Small intestine (tissue), 7 donors: ENCODE data around the gene TCF19. TPM values are rescaled to one million over a fixed set of nuclear protein-coding genes. Genes with fewer than 3 reads are reported as not detected.
A peak's percentile ranks its signal among the peaks of the same experiment; 100 is the strongest.

Experiments used
- DNase-seq, 2 donors: peaks; one replicate each; pipeline versions ENCODE4 v3.0.0 to v3.0.0-alpha.2; 2013
- FAIRE-seq: peaks from 2 replicates; lab custom pipeline; 2012; peaks lifted over from hg19 to GRCh38; lab: Jason Lieb, UNC
- H3K27ac ChIP-seq, 3 donors: one replicate each; pipeline ENCODE4 v1.5.1; 2013; ENCODE audit warnings: low read length in 2 of 3, mild to moderate bottlenecking in 2 of 3, control low read depth in 1 of 3, inconsistent platforms in 1 of 3, low read depth in 1 of 3, moderate library complexity in 1 of 3
- H3K27me3 ChIP-seq, 3 donors: one replicate each; pipeline ENCODE4 v1.6.1; 2013; ENCODE audit warnings: low read length in 3 of 3, inconsistent platforms in 1 of 3; ENCODE audit not compliant: control insufficient read depth in 3 of 3, insufficient read depth in 3 of 3
- H3K36me3 ChIP-seq, 3 donors: one replicate each; pipeline ENCODE4 v1.6.1; 2013; ENCODE audit warnings: low read length in 3 of 3, inconsistent platforms in 1 of 3, low read depth in 1 of 3, mild to moderate bottlenecking in 1 of 3, moderate library complexity in 1 of 3; ENCODE audit not compliant: control insufficient read depth in 3 of 3, insufficient read depth in 2 of 3
- H3K4me1 ChIP-seq, 3 donors: one replicate each; pipeline ENCODE4 v1.6.1; 2013; ENCODE audit warnings: low read length in 2 of 3, inconsistent platforms in 1 of 3, low read depth in 1 of 3, mild to moderate bottlenecking in 1 of 3, moderate library complexity in 1 of 3; ENCODE audit not compliant: control insufficient read depth in 3 of 3, insufficient read depth in 2 of 3
- H3K4me3 ChIP-seq, 3 donors: one replicate each; pipeline ENCODE4 v1.5.1; 2013; ENCODE audit warnings: low read length in 3 of 3, control low read depth in 1 of 3, inconsistent platforms in 1 of 3, low read depth in 1 of 3, mild to moderate bottlenecking in 1 of 3, moderate library complexity in 1 of 3
- H3K9me3 ChIP-seq, 2 donors: one replicate each; pipeline ENCODE4 v1.6.1; 2013; ENCODE audit warnings: low read depth in 1 of 2, low read length in 1 of 2; ENCODE audit not compliant: control insufficient read depth in 2 of 2, insufficient read depth in 1 of 2
- WGBS, 3 donors: extraction: QIAGEN DNeasy Blood & Tissue Kit; methylation state at CpG; one replicate each; pipeline ENCODE4 v1.1.7; 2013; 5-methylcytosine and 5-hydroxymethylcytosine counted together
- polyA plus RNA-seq, 4 donors: library from polyadenylated mRNA; stranded (reverse) in 3 of 4; unstranded in 1 of 4; fragments of 200-250 nt in 3 of 4; fragments of 120-200 nt in 1 of 4; gene quantifications; one replicate each; pipeline versions ENCODE4 v1.2.1 to v1.2.3, GENCODE V29; 2013
- donor health status: healthy with polysubstance abuse.
- donor health status: control.
- donor health status: control.
- donor health status: Bipolar disorder and iron deficiency.
- donor health status: healthy.

Gene TCF19
- polyA plus RNA-seq, 4 donors: 1.8 to 12.8 (median 4.9) TPM

DNA sequence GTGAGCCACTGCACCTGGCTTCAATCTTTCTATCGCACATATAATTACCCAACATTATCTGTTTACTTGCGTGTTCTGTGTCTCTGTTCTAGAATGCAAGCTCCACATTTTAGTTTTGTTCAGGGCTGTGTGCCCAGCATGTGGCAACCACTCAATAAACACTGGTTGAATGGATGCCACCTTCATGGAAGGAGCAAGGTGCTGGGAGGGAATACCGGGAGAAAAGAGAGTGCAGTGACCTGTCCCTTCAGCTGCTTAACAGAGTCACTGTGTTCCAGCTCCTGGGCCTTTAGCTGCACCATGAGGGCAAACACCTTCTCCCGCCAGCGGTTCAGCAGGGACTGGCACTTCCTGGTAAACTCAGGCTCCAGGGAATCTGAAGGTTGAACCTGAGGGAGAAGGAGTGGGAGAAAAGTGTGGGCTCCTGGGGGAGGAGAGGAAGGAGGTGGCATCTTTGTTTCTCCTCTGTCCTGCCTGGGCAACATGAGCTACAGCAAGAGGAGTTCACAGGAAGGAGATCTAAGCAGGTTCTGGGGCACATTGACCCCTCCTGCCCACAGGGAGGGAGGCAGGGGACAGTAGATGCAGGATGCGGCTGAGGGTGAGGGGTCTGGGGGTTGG is 8.5 kb upstream of the TCF19 start:
- Histone ChIP-seq H3K4me1 (peaks cover 0 to 3% (median 0%) of the 10 kb centered on the region in 3 donors), H3K4me3 (no peak overlapping the region), H3K36me3 (peaks cover 0 to 48% (median 0%) of the 10 kb centered on the region in 3 donors), H3K27me3 (no peaks in the 10 kb centered on the region), H3K9me3 (no peaks in the 10 kb centered on the region), H3K27ac (no peak overlapping the region)
- 75 to 90% (median 84%) methylated on average over 6 of the region's 6 CpGs for WGBS, 3 donors
- DNase-seq: no peak
- no peak for FAIRE-seq

GRCh38 chr6:31152781-31153180 is 5.6 kb upstream of the TCF19 start:
- Histone ChIP-seq H3K9me3 (no peaks in the 10 kb centered on the region), H3K36me3 (peaks cover 0 to 44% (median 0%) of the 10 kb centered on the region in 3 donors), H3K4me3 (no peak overlapping the region), H3K27ac (no peak overlapping the region), H3K4me1 (peaks cover 0 to 7% (median 5%) of the 10 kb centered on the region in 3 donors), H3K27me3 (no peaks in the 10 kb centered on the region)
- DNase-seq (no peak), FAIRE-seq (no peak)
- WGBS, 3 donors: 88 to 93% (median 91%) methylated on average over 7 of the region's 7 CpGs

DNA sequence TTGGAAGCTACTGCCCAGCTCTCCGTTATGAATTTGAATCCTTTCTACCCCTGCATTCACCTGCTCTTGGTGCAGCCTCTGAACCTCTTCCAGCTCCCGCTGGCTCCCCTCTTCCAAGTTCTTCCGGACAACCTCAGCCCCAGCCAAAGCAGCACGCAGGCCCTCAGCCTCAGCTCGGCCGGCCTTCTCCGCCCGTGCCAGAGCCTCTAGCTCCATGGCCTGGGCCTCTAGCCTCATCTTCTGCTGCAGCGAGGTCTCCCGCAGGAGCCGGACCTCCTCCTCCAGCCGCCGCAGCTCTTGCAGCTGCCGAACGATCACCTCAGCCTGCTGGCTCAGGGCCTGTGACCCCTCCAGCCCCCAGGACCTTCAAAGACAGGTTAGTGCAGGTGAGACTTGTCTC is 4.0 kb upstream of the TCF19 start:
- Histone ChIP-seq H3K27ac (no peak overlapping the region), H3K9me3 (no peaks in the 10 kb centered on the region), H3K4me1 (peaks cover 3 to 13% (median 7%) of the 10 kb centered on the region in 3 donors), H3K36me3 (peaks cover 0 to 34% (median 0%) of the 10 kb centered on the region in 3 donors), H3K4me3 (no peak overlapping the region), H3K27me3 (peaks cover 0 to 2% (median 0%) of the 10 kb centered on the region in 3 donors)
- no peak for DNase-seq
- WGBS, 3 donors: 86 to 98% (median 95%) methylated on average over 15 of the region's 15 CpGs
- FAIRE-seq: no peak

DNA sequence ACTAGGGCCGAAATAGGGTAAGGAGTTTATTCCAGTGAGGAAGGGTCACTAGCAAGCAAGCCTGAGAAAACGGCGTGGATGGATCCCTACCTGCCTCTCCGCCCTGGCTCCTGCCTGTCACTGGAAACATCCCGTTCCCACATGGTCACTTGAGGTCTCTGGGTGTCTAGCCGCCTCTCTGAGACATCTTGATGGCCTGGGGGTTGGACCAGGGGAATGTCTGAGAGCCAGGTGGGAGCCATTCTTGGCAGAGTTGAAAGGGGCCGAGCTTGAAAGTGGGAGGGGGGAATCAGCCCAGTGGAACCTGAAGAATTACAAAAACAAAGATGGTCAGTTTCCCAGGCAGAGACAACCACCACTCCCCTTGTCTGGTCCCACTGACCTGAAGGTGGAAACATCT is 1.7 kb upstream of the TCF19 start:
- 91 to 97% (median 92%) methylated on average over 7 of the region's 7 CpGs for WGBS, 3 donors
- no peak overlapping the region for H3K27ac ChIP-seq
- FAIRE-seq (no peak), DNase-seq (no peak)
- peaks cover 0 to 2% (median 0%) of the 10 kb centered on the region in 3 donors for H3K27me3 ChIP-seq
- H3K36me3 ChIP-seq: peaks cover 0 to 21% (median 0%) of the 10 kb centered on the region in 3 donors
- no peak overlapping the region for H3K4me3 ChIP-seq
- H3K4me1 ChIP-seq: peaks cover 3 to 14% (median 7%) of the 10 kb centered on the region in 3 donors
- H3K9me3 ChIP-seq: no peaks in the 10 kb centered on the region

- WGBS, 3 donors: 6% methylated on average over 14 of the region's 14 CpGs
- Histone ChIP-seq H3K9me3 (no peaks in the 10 kb centered on the region), H3K27me3 (peaks cover 0 to 2% (median 0%) of the 10 kb centered on the region in 3 donors), H3K27ac (peak within 1 kb of the TSS in 2 of 3 donors; percentile 38 to 77), H3K36me3 (peaks cover 0 to 26% (median 0%) of the 10 kb centered on the region in 3 donors), H3K4me3 (peak within 1 kb of the TSS; percentile 61 to 71 (median 69)), H3K4me1 (peaks cover 3 to 14% (median 7%) of the 10 kb centered on the region in 3 donors)
- no peak for FAIRE-seq
- DNase-seq: no peak
Measured at GRCh38 chr6:31157513-31158139, 763 bp upstream of the TCF19 start, which contains the start of gene CCHCR1. Gene CCHCR1, minus strand, starts transcription at chr6:31157802. Its CDS starts 202 bp downstream, at chr6:31157600.

GRCh38 chr6:31158863-31159855 is 770 bp downstream of the TCF19 start:
- DNase-seq (peak in 1 of 2 donors; percentile 19), FAIRE-seq (no peak)
- no peaks in the 10 kb centered on the region for H3K9me3 ChIP-seq
- peak overlapping the region; percentile 61 to 71 (median 69) for H3K4me3 ChIP-seq
- peaks cover 3 to 14% (median 7%) of the 10 kb centered on the region in 3 donors for H3K4me1 ChIP-seq
- WGBS, 3 donors: 9 to 13% (median 10%) methylated on average over 34 to 35 of the region's 35 CpGs
- H3K27ac ChIP-seq: peak overlapping the region in 1 of 3 donors; percentile 58
- peaks cover 0 to 26% (median 0%) of the 10 kb centered on the region in 3 donors for H3K36me3 ChIP-seq
- peaks cover 0 to 2% (median 0%) of the 10 kb centered on the region in 3 donors for H3K27me3 ChIP-seq

DNA sequence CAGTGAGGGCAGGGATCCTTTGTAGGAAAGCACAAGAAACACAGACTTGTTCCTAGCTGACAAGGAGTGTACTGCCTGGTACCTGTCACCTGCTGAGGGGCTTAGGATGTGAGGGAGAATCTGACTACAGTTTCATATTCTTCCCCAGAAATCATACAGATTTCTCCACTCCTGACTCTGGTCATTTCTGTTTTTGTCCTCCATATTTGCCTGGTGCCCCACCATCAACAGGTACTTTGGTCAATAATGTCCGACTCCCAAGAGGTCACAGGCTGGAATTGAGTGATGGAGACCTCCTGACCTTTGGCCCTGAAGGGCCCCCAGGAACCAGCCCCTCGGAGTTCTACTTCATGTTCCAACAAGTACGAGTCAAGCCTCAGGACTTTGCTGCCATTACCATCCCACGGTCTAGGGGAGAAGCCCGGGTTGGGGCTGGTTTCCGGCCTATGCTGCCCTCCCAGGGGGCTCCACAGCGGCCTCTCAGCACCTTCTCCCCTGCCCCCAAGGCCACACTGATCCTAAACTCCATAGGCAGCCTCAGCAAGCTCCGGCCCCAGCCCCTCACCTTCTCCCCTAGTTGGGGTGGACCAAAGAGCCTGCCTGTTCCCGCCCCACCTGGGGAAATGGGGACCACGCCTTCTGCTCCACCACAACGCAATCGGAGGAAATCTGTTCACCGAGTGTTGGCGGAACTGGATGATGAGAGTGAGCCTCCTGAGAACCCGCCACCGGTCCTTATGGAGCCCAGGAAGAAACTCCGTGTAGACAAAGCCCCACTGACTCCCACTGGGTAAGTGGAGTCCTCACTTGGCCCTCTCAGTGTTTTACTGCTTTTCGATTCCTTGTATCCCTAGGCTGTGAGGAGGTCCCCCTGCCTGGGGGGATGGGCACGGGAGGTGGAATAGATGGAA is 3.1 kb downstream of the TCF19 start:
- Histone ChIP-seq H3K27ac (no peak overlapping the region), H3K36me3 (peaks cover 0 to 16% (median 0%) of the 10 kb centered on the region in 3 donors)

More for the DNA sequence above, 3.1 kb downstream of the TCF19 start:
- no peak overlapping the region for H3K4me3 ChIP-seq
- FAIRE-seq (no peak), DNase-seq (no peak)
- H3K27me3 ChIP-seq: peaks cover 0 to 2% (median 0%) of the 10 kb centered on the region in 3 donors
- 86 to 92% (median 91%) methylated on average over 19 of the region's 19 CpGs for WGBS, 3 donors
- no peaks in the 10 kb centered on the region for H3K9me3 ChIP-seq
- peaks cover 3 to 14% (median 7%) of the 10 kb centered on the region in 3 donors for H3K4me1 ChIP-seq
